ENCODE measurements around the gene DNAH2. TPM values are rescaled to one million over a fixed set of nuclear protein-coding genes. Genes with fewer than 3 reads are reported as not detected.

The DNAH2 gene
- total and polyA plus RNA-seq, 2 of the 13 experiments (the other 11 are each of a cell fraction or from before 2014, with no cell fraction given), result not detected

GRCh38 chr17:7835814-7836595 is 118.5 kb downstream of the DNAH2 start (continued):
- TF ChIP-seq HDAC1 (CRISPR knock-in tag; IDR thresholded peaks at IDR 0.05) (no peak), MYNN (CRISPR knock-in tag; IDR thresholded peaks at IDR 0.05; ENCODE audit: low read depth) (no peak), POLR2A (IDR thresholded peaks at IDR 0.05; ENCODE audit: insufficient read depth in 1 of 2, low read depth in 2 of 2, low read length in 2 of 2) (peak; percentile 59 to 69), ZFAT (CRISPR knock-in tag; conservative IDR thresholded peaks at IDR 0.05) (no peak), POLR2G (IDR thresholded peaks at IDR 0.05; ENCODE audit: low read depth, low read length) (peak; percentile 90), ZBTB8A (CRISPR knock-in tag; IDR thresholded peaks at IDR 0.05; ENCODE audit: borderline replicate concordance, low read depth) (no peak), PRPF4 (IDR thresholded peaks at IDR 0.05; ENCODE audit: low read depth, low read length, poor library complexity, severe bottlenecking) (no peak), ZNF232 (CRISPR knock-in tag; IDR thresholded peaks at IDR 0.05; ENCODE audit: borderline replicate concordance) (no peak; the same call in 1 of the 2 replicates), DR1 (CRISPR knock-in tag; IDR thresholded peaks at IDR 0.05) (peak; percentile 59; the same call in 1 of the 2 replicates), MIER2 (CRISPR knock-in tag; IDR thresholded peaks at IDR 0.05) (no peak), RBFOX2 (IDR thresholded peaks at IDR 0.05; ENCODE audit: low read depth, low read length) (peak; percentile 97), ZNF432 (CRISPR knock-in tag; IDR thresholded peaks at IDR 0.05; ENCODE audit: borderline replicate concordance) (no peak), KDM5B (CRISPR knock-in tag; IDR thresholded peaks at IDR 0.05; ENCODE audit: borderline replicate concordance) (peak; percentile 66; the same call in 1 of the 2 replicates), ZFY (CRISPR knock-in tag; IDR thresholded peaks at IDR 0.05) (peak; percentile 16; the same call in 1 of the 2 replicates), KDM4B (CRISPR knock-in tag; IDR thresholded peaks at IDR 0.05) (0 out of 2 replicates have a peak, but pooled peaks have one; percentile 16), MATR3 (CRISPR knock-in tag; IDR thresholded peaks at IDR 0.05) (no peak), MEIS1 (CRISPR knock-in tag; IDR thresholded peaks at IDR 0.05; ENCODE audit: borderline replicate concordance) (0 out of 2 replicates have a peak, but pooled peaks have one; percentile 21), ZNF329 (CRISPR knock-in tag; IDR thresholded peaks at IDR 0.05; ENCODE audit: low read depth) (no peak), GTF3A (CRISPR knock-in tag; conservative IDR thresholded peaks at IDR 0.05) (0 out of 2 replicates have a peak, but pooled peaks have one; percentile 43), MEIS2 (CRISPR knock-in tag; IDR thresholded peaks at IDR 0.05) (peak; percentile 20; the same call in 1 of the 2 replicates), ZNF747 (CRISPR knock-in tag; IDR thresholded peaks at IDR 0.05; ENCODE audit: borderline replicate concordance) (0 out of 2 replicates have a peak, but pooled peaks have one; percentile 21), CTCF (CRISPR knock-in tag; IDR thresholded peaks at IDR 0.05) (no peak), ZNF780A (CRISPR knock-in tag; IDR thresholded peaks at IDR 0.05) (0 out of 2 replicates have a peak, but pooled peaks have one; percentile 4), TEAD3 (CRISPR knock-in tag; optimal IDR thresholded peaks at IDR 0.05; ENCODE audit: borderline replicate concordance) (no peak), GLI4 (CRISPR knock-in tag; IDR thresholded peaks at IDR 0.05; ENCODE audit: borderline replicate concordance) (peak; percentile 52; the same call in 1 of the 2 replicates), ZNF225 (CRISPR knock-in tag; IDR thresholded peaks at IDR 0.05) (peak; percentile 57; the same call in 1 of the 2 replicates), IRX3 (CRISPR knock-in tag; IDR thresholded peaks at IDR 0.05; ENCODE audit: borderline replicate concordance, low read depth) (no peak), FOSL1 (CRISPR knock-in tag; IDR thresholded peaks at IDR 0.05; ENCODE audit: borderline replicate concordance) (no peak)
- TF ChIP-seq, protein P1, sequence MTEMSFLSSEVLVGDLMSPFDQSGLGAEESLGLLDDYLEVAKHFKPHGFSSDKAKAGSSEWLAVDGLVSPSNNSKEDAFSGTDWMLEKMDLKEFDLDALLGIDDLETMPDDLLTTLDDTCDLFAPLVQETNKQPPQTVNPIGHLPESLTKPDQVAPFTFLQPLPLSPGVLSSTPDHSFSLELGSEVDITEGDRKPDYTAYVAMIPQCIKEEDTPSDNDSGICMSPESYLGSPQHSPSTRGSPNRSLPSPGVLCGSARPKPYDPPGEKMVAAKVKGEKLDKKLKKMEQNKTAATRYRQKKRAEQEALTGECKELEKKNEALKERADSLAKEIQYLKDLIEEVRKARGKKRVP (CRISPR knock-in tag; IDR thresholded peaks at IDR 0.05), result no peak
